NCI-H69 (cell line): ENCODE data around the gene PDGFA.

Source experiments
- DNase-seq: peaks from one replicate; lab custom pipeline; 2025; lab: John Stamatoyannopoulos, UW

PDGFA gene

GRCh38 chr7:504221-505111 is 15.2 kb downstream of the PDGFA start:
- DNase-seq, result no peak

GRCh38 chr7:503575-504111 is 16.0 kb downstream of the PDGFA start:
- no peak for DNase-seq

GRCh38 chr7:502296-502695 is 17.4 kb downstream of the PDGFA start:
- DNase-seq, result no peak

GRCh38 chr7:501526-501925 is 18.1 kb downstream of the PDGFA start:
- no peak for DNase-seq

GRCh38 chr7:500521-501420 is 18.9 kb downstream of the PDGFA start:
- DNase-seq, result no peak

- DNase-seq, result no peak
Observed at GRCh38 chr7:499853-500485, 19.7 kb downstream of the PDGFA start.

- DNase-seq, result no peak
Observed at GRCh38 chr7:498678-499641, 20.7 kb downstream of the PDGFA start.

- DNase-seq, result no peak
Observed at GRCh38 chr7:497946-498655, 21.5 kb downstream of the PDGFA start.

GRCh38 chr7:497346-497745 is 22.3 kb downstream of the PDGFA start:
- no peak for DNase-seq

GRCh38 chr7:496528-497295 is 22.9 kb downstream of the PDGFA start:
- DNase-seq, result no peak

- no peak for DNase-seq
Observed at GRCh38 chr7:495761-496321, 23.8 kb downstream of the PDGFA start.

- DNase-seq, result no peak
Observed at GRCh38 chr7:495326-495725, 24.3 kb downstream of the PDGFA start.

GRCh38 chr7:494906-495305 is 24.7 kb downstream of the PDGFA start:
- DNase-seq, result no peak

GRCh38 chr7:494259-494687 is 25.4 kb downstream of the PDGFA start:
- DNase-seq, result no peak

GRCh38 chr7:493661-494251 is 25.9 kb downstream of the PDGFA start:
- DNase-seq, result no peak

- no peak for DNase-seq
Observed at GRCh38 chr7:492714-493065, 27.0 kb downstream of the PDGFA start.

- DNase-seq, result no peak
Observed at GRCh38 chr7:491958-492713, 27.5 kb downstream of the PDGFA start.

- DNase-seq, result no peak
Observed at GRCh38 chr7:491292-491957, 28.2 kb downstream of the PDGFA start.
